Vagina (tissue), 2 donors: ENCODE measurements around the gene CYP11A1. TPM values are rescaled to one million over a fixed set of nuclear protein-coding genes. Genes with fewer than 3 reads are reported as not detected.

Experiments used
- DNase-seq, 2 donors: peaks; one replicate each; pipeline ENCODE4 v3.0.0-alpha.2; 2017; ENCODE audit errors: extremely low spot score in 2 of 2
- H3K27ac ChIP-seq: fragments of 200-600 bp; sonication (generic); one replicate; pipeline ENCODE4 v1.5.1; 2019
- H3K27me3 ChIP-seq: fragments of 200-600 bp; sonication (generic); one replicate; pipeline ENCODE4 v1.5.1; 2019
- H3K36me3 ChIP-seq, 2 donors: fragments of 200-600 bp; sonication (generic); one replicate each; pipeline ENCODE4 v1.5.1; 2017 to 2019
- H3K4me1 ChIP-seq: fragments of 200-600 bp; sonication (generic); one replicate; pipeline ENCODE4 v1.5.1; 2019
- H3K4me3 ChIP-seq, 2 donors: fragments of 200-600 bp; sonication (generic); 1 replicate in 1 of 2; 2 replicates in 1 of 2; pipeline ENCODE4 v1.5.1; 2016 to 2019
- H3K9me3 ChIP-seq: fragments of 200-600 bp; sonication (generic); one replicate; pipeline ENCODE4 v1.5.1; 2019
- CTCF ChIP-seq, 3 experiments: fragments of 450-650 bp in 2 of 3; fragments of 200-600 bp in 1 of 3; sonication (generic) in 1 of 3; IDR thresholded peaks; one replicate each; pipeline ENCODE4 v1.5.1; 2017 to 2019; ENCODE audit warnings: antibody characterized with exemption in 3 of 3, mild to moderate bottlenecking in 2 of 3, moderate library complexity in 2 of 3
- POLR2A ChIP-seq, 2 donors: fragments of 450-650 bp; IDR thresholded peaks; one replicate each; pipeline ENCODE4 v1.6.1; 2017; ENCODE audit warnings: antibody characterized with exemption in 2 of 2, mild to moderate bottlenecking in 2 of 2, moderate library complexity in 2 of 2
- POLR2AphosphoS5 ChIP-seq, 2 donors: sonication (generic); formaldehyde crosslinking; IDR thresholded peaks; one replicate each; pipeline ENCODE4 v1.9.0; 2017; ENCODE audit warnings: antibody characterized with exemption in 2 of 2, mild to moderate bottlenecking in 2 of 2, low read depth in 1 of 2; ENCODE audit not compliant: insufficient read depth in 1 of 2
- intact Hi-C: fragments of 100-400 bp; cut with DNase I; formaldehyde crosslinking; loops from one replicate; pipeline ENCODE4 v1.15.1; 2023
- total RNA-seq: library from RNA; depleted of rRNA; stranded (reverse); fragments of >200 nt; gene quantifications from one replicate; pipeline ENCODE4 v1.2.3, GENCODE V29; 2016

The CYP11A1 gene
- total RNA-seq, 1 donor from 2014 or later, result 8.8 TPM

GRCh38 chr15:74337607-74338211 lies 29.7 kb downstream of the CYP11A1 start:
- no peak for DNase-seq
- no peaks in the 10 kb centered on the region for H3K27me3 ChIP-seq
- no peaks in the 10 kb centered on the region for H3K4me1 ChIP-seq

GRCh38 chr15:74337146-74337545 lies 30.3 kb downstream of the CYP11A1 start:
- intact Hi-C loops, result no loop called here
- no peak overlapping the region for H3K4me3 ChIP-seq
- no peaks in the 10 kb centered on the region for H3K27me3 ChIP-seq
- TF ChIP-seq CTCF (IDR thresholded peaks at IDR 0.05) (no peak), POLR2A (IDR thresholded peaks at IDR 0.05) (no peak), POLR2AphosphoS5 (IDR thresholded peaks at IDR 0.05; ENCODE audit: insufficient read depth in 1 of 2, low read depth in 1 of 2) (no peak)
- DNase-seq, result no peak
- no peaks in the 10 kb centered on the region for H3K4me1 ChIP-seq
- H3K27ac ChIP-seq, result no peak overlapping the region
- no peaks in the 10 kb centered on the region for H3K36me3 ChIP-seq
- H3K9me3 ChIP-seq, result no peaks in the 10 kb centered on the region

More at GRCh38 chr15:74337607-74338211, 29.7 kb downstream of the CYP11A1 start:
- no peak overlapping the region for H3K4me3 ChIP-seq
- intact Hi-C loops, result no loop called here
- H3K9me3 ChIP-seq, result no peaks in the 10 kb centered on the region
- H3K27ac ChIP-seq, result no peak overlapping the region
- TF ChIP-seq POLR2A (IDR thresholded peaks at IDR 0.05) (no peak), CTCF (IDR thresholded peaks at IDR 0.05) (no peak), POLR2AphosphoS5 (IDR thresholded peaks at IDR 0.05; ENCODE audit: insufficient read depth in 1 of 2, low read depth in 1 of 2) (no peak)
- H3K36me3 ChIP-seq, result no peaks in the 10 kb centered on the region

GRCh38 chr15:74336061-74337005 lies 31.1 kb downstream of the CYP11A1 start:
- intact Hi-C loops, result no loop called here
- Histone ChIP-seq H3K4me1 (no peaks in the 10 kb centered on the region), H3K36me3 (no peaks in the 10 kb centered on the region), H3K27ac (no peak overlapping the region), H3K4me3 (no peak overlapping the region), H3K27me3 (no peaks in the 10 kb centered on the region), H3K9me3 (no peaks in the 10 kb centered on the region)
- TF ChIP-seq POLR2A (IDR thresholded peaks at IDR 0.05), result no peak
- TF ChIP-seq CTCF (IDR thresholded peaks at IDR 0.05), result no peak
- no peak for TF ChIP-seq POLR2AphosphoS5 (IDR thresholded peaks at IDR 0.05; ENCODE audit: insufficient read depth in 1 of 2, low read depth in 1 of 2)
- DNase-seq, result no peak

GRCh38 chr15:74335396-74335795 lies 32.0 kb downstream of the CYP11A1 start:
- Histone ChIP-seq H3K27me3 (no peaks in the 10 kb centered on the region), H3K4me1 (no peaks in the 10 kb centered on the region), H3K4me3 (no peak overlapping the region), H3K36me3 (no peaks in the 10 kb centered on the region), H3K27ac (no peak overlapping the region), H3K9me3 (no peaks in the 10 kb centered on the region)
- intact Hi-C loops, result no loop called here
- no peak for DNase-seq
- no peak for TF ChIP-seq CTCF (IDR thresholded peaks at IDR 0.05)
- no peak for TF ChIP-seq POLR2AphosphoS5 (IDR thresholded peaks at IDR 0.05; ENCODE audit: insufficient read depth in 1 of 2, low read depth in 1 of 2)
- no peak for TF ChIP-seq POLR2A (IDR thresholded peaks at IDR 0.05)

GRCh38 chr15:74334127-74334526 lies 33.3 kb downstream of the CYP11A1 start:
- TF ChIP-seq POLR2AphosphoS5 (IDR thresholded peaks at IDR 0.05; ENCODE audit: insufficient read depth in 1 of 2, low read depth in 1 of 2) (no peak), CTCF (IDR thresholded peaks at IDR 0.05) (no peak), POLR2A (IDR thresholded peaks at IDR 0.05) (no peak)
- Histone ChIP-seq H3K9me3 (no peaks in the 10 kb centered on the region), H3K4me1 (no peaks in the 10 kb centered on the region), H3K4me3 (no peak overlapping the region), H3K36me3 (no peaks in the 10 kb centered on the region), H3K27ac (no peak overlapping the region), H3K27me3 (no peaks in the 10 kb centered on the region)
- DNase-seq, result no peak
- intact Hi-C loops, result no loop called here
